Right lobe of liver (tissue), 6 donors: ENCODE data around the gene MROH7. TPM values are rescaled to one million over a fixed set of nuclear protein-coding genes. Genes with fewer than 3 reads are reported as not detected.

Experiments used
- ATAC-seq, 4 donors: fragments of 200-7000 bp; cut with Tn5 transposase; one replicate each; pipeline ENCODE4 v1.9.1; 2020; ENCODE audit warnings: mild to moderate bottlenecking in 4 of 4, moderate library complexity in 4 of 4
- DNase-seq, 3 donors: peaks; one replicate each; pipeline ENCODE4 v3.0.0-alpha.2; 2020
- H3K27ac ChIP-seq, 3 donors: fragments of 200-600 bp; one replicate each; pipeline ENCODE4 v1.8.0; 2022
- H3K27me3 ChIP-seq, 2 donors: fragments of 200-600 bp; one replicate each; pipeline ENCODE4 v1.8.0; 2022
- H3K36me3 ChIP-seq, 4 donors: fragments of 200-600 bp; sonication (generic) in 1 of 4; one replicate each; pipeline versions ENCODE4 v1.5.1 to v1.8.0; 2017 to 2022; ENCODE audit warnings: control low read depth in 1 of 4
- H3K4me1 ChIP-seq, 4 donors: fragments of 200-600 bp; sonication (generic) in 1 of 4; one replicate each; pipeline versions ENCODE4 v1.5.1 to v1.8.0; 2017 to 2022; ENCODE audit warnings: control low read depth in 1 of 4
- H3K4me3 ChIP-seq, 3 donors: fragments of 200-600 bp; one replicate each; pipeline ENCODE4 v1.8.0; 2022
- H3K9me3 ChIP-seq, 4 donors: fragments of 200-600 bp; sonication (generic) in 1 of 4; one replicate each; pipeline versions ENCODE4 v1.5.1 to v1.8.0; 2017 to 2022; ENCODE audit warnings: control low read depth in 1 of 4
- CTCF ChIP-seq, 4 donors: fragments of 200-600 bp in 3 of 4; fragments of 450-650 bp in 1 of 4; IDR thresholded peaks; one replicate each; pipeline versions ENCODE4 v1.5.1 to v1.8.0; 2016 to 2022; ENCODE audit warnings: antibody characterized with exemption in 4 of 4, mild to moderate bottlenecking in 2 of 4
- POLR2A ChIP-seq: fragments of 450-650 bp; IDR thresholded peaks from one replicate; pipeline ENCODE4 v1.6.1; 2017; ENCODE audit warnings: antibody characterized with exemption, mild to moderate bottlenecking
- WGBS: methylation state at CpG from one replicate; pipeline ENCODE4 v1.1.6; 2018; ENCODE audit warnings: low coverage, low lambda C conversion rate; ENCODE audit not compliant: insufficient coverage; ENCODE audit errors: missing lambda C conversion rate; 5-methylcytosine and 5-hydroxymethylcytosine counted together
- intact Hi-C, 2 donors: fragments of 100-400 bp; cut with DNase I; formaldehyde crosslinking; loops; one replicate each; pipeline versions ENCODE4 v1.11.2 to v1.14.1; 2022
- total RNA-seq, 6 experiments: library from RNA; depleted of rRNA in 2 of 6; stranded (reverse); fragments of >200 nt in 2 of 6; fragmentation: NEBNext Ultra II Directional in 3 of 6; extraction: Animal tissue kit (Norgen Biotek cat#: 25700) in 3 of 6; gene quantifications; one replicate each; pipeline versions ENCODE4 v1.1.0 to v1.2.4, GENCODE V29; 2016 to 2023
- donor health status: DM: no; HTN: yes; CAD: no.
- donor health status: DM: no; HTN: no; CAD: no.
- donor health status: DM: no; HTN: no; CAD: no.
- donor health status: DM: no; HTN: yes; CAD: no.
- donor health status: DM: no; HTN: yes; CAD: no.

The MROH7 gene
- total RNA-seq, 6 experiments from 2014 or later, result 0.37 to 3.1 (median 1.2) TPM

DNA sequence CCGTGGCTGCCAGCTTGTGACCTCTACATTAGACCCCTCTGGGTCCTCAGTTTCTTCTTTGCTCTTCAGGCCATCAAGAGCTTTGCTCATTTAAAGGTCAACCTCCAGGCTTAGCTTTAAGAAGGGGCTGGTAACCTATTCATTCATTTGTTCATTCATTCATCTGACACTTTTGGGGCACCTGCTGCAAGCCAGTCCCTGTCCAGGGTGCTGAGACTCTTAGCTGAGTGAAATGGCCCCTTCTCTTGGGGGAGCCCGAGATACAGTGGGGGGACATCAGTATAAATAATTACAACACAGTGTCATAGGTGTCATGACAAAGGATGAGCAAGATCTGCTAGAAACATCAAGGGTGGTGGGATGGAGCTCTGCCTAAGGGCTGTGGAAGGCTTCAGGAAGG is 63.6 kb downstream of the MROH7 start:
- Histone ChIP-seq H3K9me3 (no peaks in the 10 kb centered on the region), H3K27me3 (no peaks in the 10 kb centered on the region), H3K27ac (no peak overlapping the region), H3K4me3 (no peak overlapping the region), H3K36me3 (no peaks in the 10 kb centered on the region), H3K4me1 (no peaks in the 10 kb centered on the region)
- no peak for ATAC-seq
- intact Hi-C loops, result no loop called here
- TF ChIP-seq CTCF (IDR thresholded peaks at IDR 0.05), result no peak
- TF ChIP-seq POLR2A, result no peak
- no CpG with 5 or more reads among the region's 2 CpGs for WGBS
- no peak for DNase-seq

GRCh38 chr1:54706419-54706818 is 64.8 kb downstream of the MROH7 start:
- DNase-seq (no peak), ATAC-seq (no peak)
- H3K27ac ChIP-seq, result no peak overlapping the region
- no peaks in the 10 kb centered on the region for H3K9me3 ChIP-seq
- intact Hi-C loops, result no loop called here
- no peaks in the 10 kb centered on the region for H3K27me3 ChIP-seq
- no peak for TF ChIP-seq POLR2A
- TF ChIP-seq CTCF (IDR thresholded peaks at IDR 0.05), result no peak
- no peaks in the 10 kb centered on the region for H3K36me3 ChIP-seq
- no CpG with 5 or more reads among the region's 4 CpGs for WGBS
- no peaks in the 10 kb centered on the region for H3K4me1 ChIP-seq
- H3K4me3 ChIP-seq, result no peak overlapping the region

DNA sequence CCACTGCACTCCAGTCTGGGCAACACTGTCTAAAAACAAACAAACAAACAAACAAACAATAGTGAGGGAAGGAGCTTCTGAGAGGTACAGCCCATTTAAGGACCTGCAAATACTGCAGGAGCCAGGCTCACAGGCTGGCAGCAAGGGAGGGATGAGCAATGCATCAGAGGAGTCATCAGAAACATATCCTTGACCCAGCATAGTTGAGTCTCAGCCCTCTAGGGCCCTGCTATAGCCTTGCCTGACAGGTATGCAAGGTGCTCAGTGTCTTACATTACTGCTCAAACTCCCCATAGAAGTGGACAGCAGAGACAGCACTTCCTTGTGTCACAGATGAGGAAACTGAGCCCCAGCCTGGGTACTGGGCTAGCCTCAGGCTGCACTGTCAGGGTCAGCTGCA is 66.8 kb downstream of the MROH7 start:
- ATAC-seq (no peak), DNase-seq (no peak)
- no peak for TF ChIP-seq POLR2A
- no peak for TF ChIP-seq CTCF (IDR thresholded peaks at IDR 0.05)
- H3K27me3 ChIP-seq, result no peaks in the 10 kb centered on the region
- H3K4me3 ChIP-seq, result no peak overlapping the region
- H3K27ac ChIP-seq, result no peak overlapping the region
- no peaks in the 10 kb centered on the region for H3K36me3 ChIP-seq
- no peaks in the 10 kb centered on the region for H3K4me1 ChIP-seq
- intact Hi-C loops, result no loop called here
- no peaks in the 10 kb centered on the region for H3K9me3 ChIP-seq

- Histone ChIP-seq H3K4me3 (no peak overlapping the region), H3K9me3 (no peaks in the 10 kb centered on the region), H3K27me3 (no peaks in the 10 kb centered on the region), H3K4me1 (no peaks in the 10 kb centered on the region), H3K36me3 (no peaks in the 10 kb centered on the region), H3K27ac (no peak overlapping the region)
- intact Hi-C loops, result no loop called here
- 100% methylated on average over 1 of the region's 8 CpGs for WGBS
- no peak for ATAC-seq
- no peak for DNase-seq
- TF ChIP-seq CTCF (IDR thresholded peaks at IDR 0.05), result no peak
- TF ChIP-seq POLR2A, result no peak
Observed at GRCh38 chr1:54709547-54710292, 68.1 kb downstream of the MROH7 start.

DNA sequence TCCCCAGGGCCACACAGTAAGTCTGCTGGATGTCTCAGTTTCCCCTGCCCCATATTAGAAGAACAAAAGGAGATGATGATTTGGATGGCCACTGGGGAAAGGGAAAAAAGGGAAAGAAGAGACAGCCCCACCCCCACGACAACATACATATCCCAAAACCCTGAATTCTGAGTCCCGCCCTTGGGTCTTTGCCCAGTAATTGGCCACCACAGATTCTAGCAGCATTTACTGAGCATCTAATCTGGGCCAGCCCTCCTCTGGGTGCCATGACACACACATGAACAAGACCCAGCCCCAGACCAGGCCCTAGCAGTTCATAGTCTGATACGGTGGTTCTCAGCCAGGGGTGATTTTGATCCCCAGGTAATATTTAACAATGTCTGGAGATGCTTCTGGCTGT is 68.8 kb downstream of the MROH7 start:
- ATAC-seq, result no peak
- H3K9me3 ChIP-seq, result no peaks in the 10 kb centered on the region

More for the DNA sequence above, 68.8 kb downstream of the MROH7 start:
- TF ChIP-seq POLR2A (no peak), CTCF (IDR thresholded peaks at IDR 0.05) (no peak)
- no peaks in the 10 kb centered on the region for H3K27me3 ChIP-seq
- H3K4me1 ChIP-seq, result peaks cover 0 to 3% (median 0%) of the 10 kb centered on the region in 4 donors
- H3K4me3 ChIP-seq, result no peak overlapping the region
- intact Hi-C loops, result no loop called here
- H3K27ac ChIP-seq, result no peak overlapping the region
- no peak for DNase-seq
- no peaks in the 10 kb centered on the region for H3K36me3 ChIP-seq
- WGBS, result 76% methylated on average over 2 of the region's 3 CpGs
